Erythroblast (primary cell): ENCODE data around the gene MFSD11.
"Not testable (repeated sequence)": the region's sequence is repeated elsewhere in the genome, so short reads cannot be mapped to it uniquely, and the experiment has no call there.

Experiments
- GATA1 ChIP-seq: IDR thresholded peaks from 2 replicates; pipeline ENCODE4 v1.6.1; 2011; ENCODE audit warnings: low read depth, mild to moderate bottlenecking, control low read depth, low read length, moderate library complexity
- POLR2A ChIP-seq: IDR thresholded peaks from 2 replicates; pipeline ENCODE4 v1.6.1; 2011; ENCODE audit warnings: mild to moderate bottlenecking, low read length

GRCh38 chr17:76698466-76698977 lies 39.4 kb upstream of the MFSD11 start:
- not testable (repeated sequence) for TF ChIP-seq POLR2A, GATA1
